Body of pancreas (tissue), 4 donors: ENCODE data around the gene LRIG2.

Experiments used
- POLR2A ChIP-seq, 3 donors: fragments of 450-650 bp; IDR thresholded peaks; one replicate each; pipeline ENCODE4 v1.6.1; 2016; ENCODE audit warnings: antibody characterized with exemption in 3 of 3, mild to moderate bottlenecking in 2 of 3
- TF ChIP-seq, protein P1 (sequence below), 7 experiments: fragments of 450-650 bp in 4 of 7; fragments of 200-600 bp in 3 of 7; sonication (generic) in 3 of 7; IDR thresholded peaks; one replicate each; pipeline ENCODE4 v1.5.1; 2016 to 2019; ENCODE audit warnings: antibody characterized with exemption in 7 of 7

DNA sequence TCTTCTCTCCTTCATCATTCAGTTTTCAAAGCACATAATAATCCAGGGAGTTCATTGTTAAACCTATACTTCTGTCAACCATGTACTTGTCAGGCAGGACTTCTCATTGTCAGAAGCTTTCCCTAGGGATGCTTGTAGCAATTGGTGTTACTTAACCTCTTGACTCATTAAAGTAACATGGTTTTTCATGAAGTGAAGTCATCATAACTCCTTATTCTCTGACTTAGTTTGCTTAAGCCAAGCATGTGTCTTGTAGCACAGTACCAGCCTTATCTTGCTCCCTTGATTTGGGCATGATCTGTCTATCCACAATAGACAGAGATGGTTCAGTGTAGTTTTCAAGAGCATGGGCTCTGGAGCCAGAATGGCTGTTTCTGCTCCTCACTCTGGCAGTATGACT lies 45.3 kb downstream of the LRIG2 start:
- TF ChIP-seq, protein P1, sequence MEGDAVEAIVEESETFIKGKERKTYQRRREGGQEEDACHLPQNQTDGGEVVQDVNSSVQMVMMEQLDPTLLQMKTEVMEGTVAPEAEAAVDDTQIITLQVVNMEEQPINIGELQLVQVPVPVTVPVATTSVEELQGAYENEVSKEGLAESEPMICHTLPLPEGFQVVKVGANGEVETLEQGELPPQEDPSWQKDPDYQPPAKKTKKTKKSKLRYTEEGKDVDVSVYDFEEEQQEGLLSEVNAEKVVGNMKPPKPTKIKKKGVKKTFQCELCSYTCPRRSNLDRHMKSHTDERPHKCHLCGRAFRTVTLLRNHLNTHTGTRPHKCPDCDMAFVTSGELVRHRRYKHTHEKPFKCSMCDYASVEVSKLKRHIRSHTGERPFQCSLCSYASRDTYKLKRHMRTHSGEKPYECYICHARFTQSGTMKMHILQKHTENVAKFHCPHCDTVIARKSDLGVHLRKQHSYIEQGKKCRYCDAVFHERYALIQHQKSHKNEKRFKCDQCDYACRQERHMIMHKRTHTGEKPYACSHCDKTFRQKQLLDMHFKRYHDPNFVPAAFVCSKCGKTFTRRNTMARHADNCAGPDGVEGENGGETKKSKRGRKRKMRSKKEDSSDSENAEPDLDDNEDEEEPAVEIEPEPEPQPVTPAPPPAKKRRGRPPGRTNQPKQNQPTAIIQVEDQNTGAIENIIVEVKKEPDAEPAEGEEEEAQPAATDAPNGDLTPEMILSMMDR (IDR thresholded peaks at IDR 0.05) = no peak
- TF ChIP-seq POLR2A (IDR thresholded peaks at IDR 0.05) = no peak
